ENCODE measurements around the gene SMIM38. TPM values are rescaled to one million over a fixed set of nuclear protein-coding genes. Genes with fewer than 3 reads are reported as not detected.

SMIM38 gene
- total RNA-seq (0.24 TPM), polyA plus RNA-seq (0.09 TPM)
- long read RNA-seq, donor 1: 0 reads
- long read RNA-seq, donor 2: 0 reads
- long read RNA-seq, donor 3: 0 reads
- long read RNA-seq, donor 4: 0 reads
- long read RNA-seq, donor 5: 0 reads
- long read RNA-seq, donor 6: 0 reads
- long read RNA-seq, donor 7: 0 reads
- long read RNA-seq, donor 8: 0 reads
- long read RNA-seq, donor 9: 0 reads
- long read RNA-seq, donor 10: 0 reads

- WGBS: 85% methylated on average over 32 of the region's 32 CpGs
- no peaks in the 10 kb centered on the region for H3K9me3 ChIP-seq (ENCODE audit: control insufficient read depth in 2 of 2, insufficient read depth in 1 of 2, low read length in 1 of 2)
- DNase-seq (ENCODE audit: low read depth in 6 of 9, low spot score in 9 of 9): no peak
- no peaks in the 10 kb centered on the region for H3K36me3 ChIP-seq (ENCODE audit: control insufficient read depth in 2 of 2, insufficient read depth in 2 of 2, low read length in 1 of 2)
- H3K27ac ChIP-seq (ENCODE audit: low read depth in 1 of 2, low read length in 1 of 2): peak within 1 kb of the TSS in 1 of 2 donors; percentile 17
- H3K4me1 ChIP-seq (ENCODE audit: control insufficient read depth in 2 of 2, insufficient read depth in 2 of 2, low read length in 2 of 2): peaks cover 0 to 8% of the 10 kb centered on the region in 2 donors
- no peak within 1 kb of the TSS for H3K4me3 ChIP-seq (ENCODE audit: low read length in 2 of 2)
- peaks cover 0 to 52% of the 10 kb centered on the region in 2 donors for H3K27me3 ChIP-seq (ENCODE audit: control insufficient read depth in 2 of 2, insufficient read depth in 1 of 2, low read length in 1 of 2)
These were observed at the start of gene SMIM38 for GRCh38 chr11:69155302-69156234. SMIM38 (plus strand) TSS chr11:69155935; CDS start chr11:69157847, 1,912 bp downstream.

DNA sequence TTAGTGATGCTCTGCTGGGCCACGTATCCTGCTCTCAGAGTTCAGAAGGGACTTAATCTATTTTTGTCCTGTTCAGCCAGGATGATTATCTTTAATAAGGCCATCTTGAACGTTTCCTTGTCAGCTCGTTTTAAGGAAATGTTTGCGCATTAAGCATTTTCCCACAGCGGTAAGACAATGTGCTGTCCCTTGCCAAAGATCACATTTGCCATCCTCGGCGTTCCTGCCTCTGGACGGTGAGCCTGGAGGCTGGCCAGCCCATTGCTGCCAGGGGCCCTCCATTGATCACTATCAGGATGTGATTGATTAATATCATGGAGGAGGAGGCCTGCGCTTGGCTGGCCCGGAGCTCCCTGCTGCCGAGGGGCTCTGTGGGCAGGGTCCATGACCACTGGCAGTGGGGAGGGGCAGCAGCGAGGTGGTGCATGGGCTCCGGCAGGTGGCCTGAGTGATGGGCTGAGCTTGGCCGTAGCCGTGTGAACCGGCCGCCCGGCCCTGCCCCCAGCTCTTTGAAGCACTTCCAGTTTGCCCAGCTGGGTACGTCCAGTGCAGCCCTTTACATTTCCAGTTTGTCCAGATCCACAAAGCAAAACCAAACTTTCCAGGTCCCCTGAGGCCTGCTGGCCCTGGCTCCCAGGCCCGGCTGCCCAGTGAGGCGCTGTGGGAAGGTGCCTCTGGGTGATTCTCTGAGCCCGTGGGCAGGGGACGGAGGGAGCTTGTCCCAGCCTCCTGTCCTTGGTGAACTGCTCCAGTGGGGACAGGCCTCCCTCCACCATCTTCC is 49.5 kb upstream of the SMIM38 start:
- no peak overlapping the region for H3K4me3 ChIP-seq (ENCODE audit: low read length in 2 of 2)
- no peaks in the 10 kb centered on the region for H3K9me3 ChIP-seq (ENCODE audit: control insufficient read depth in 2 of 2, insufficient read depth in 1 of 2, low read length in 1 of 2)
- no peak overlapping the region for H3K27ac ChIP-seq (ENCODE audit: low read depth in 1 of 2, low read length in 1 of 2)
- DNase-seq (ENCODE audit: low read depth in 6 of 9, low spot score in 9 of 9): no peak
- 93% methylated on average over 23 of the region's 23 CpGs for WGBS
- peaks cover 0 to 11% of the 10 kb centered on the region in 2 donors for H3K27me3 ChIP-seq (ENCODE audit: control insufficient read depth in 2 of 2, insufficient read depth in 1 of 2, low read length in 1 of 2)
- H3K4me1 ChIP-seq (ENCODE audit: control insufficient read depth in 2 of 2, insufficient read depth in 2 of 2, low read length in 2 of 2): peaks cover 0 to 2% of the 10 kb centered on the region in 2 donors
- H3K36me3 ChIP-seq (ENCODE audit: control insufficient read depth in 2 of 2, insufficient read depth in 2 of 2, low read length in 1 of 2): no peaks in the 10 kb centered on the region

GRCh38 chr11:69107413-69107812 is 48.3 kb upstream of the SMIM38 start:
- Histone ChIP-seq H3K27me3 (ENCODE audit: control insufficient read depth in 2 of 2, insufficient read depth in 1 of 2, low read length in 1 of 2) (peaks cover 0 to 4% of the 10 kb centered on the region in 2 donors), H3K4me3 (ENCODE audit: low read length in 2 of 2) (no peak overlapping the region), H3K27ac (ENCODE audit: low read depth in 1 of 2, low read length in 1 of 2) (no peak overlapping the region), H3K4me1 (ENCODE audit: control insufficient read depth in 2 of 2, insufficient read depth in 2 of 2, low read length in 2 of 2) (peaks cover 0 to 2% of the 10 kb centered on the region in 2 donors), H3K9me3 (ENCODE audit: control insufficient read depth in 2 of 2, insufficient read depth in 1 of 2, low read length in 1 of 2) (no peaks in the 10 kb centered on the region), H3K36me3 (ENCODE audit: control insufficient read depth in 2 of 2, insufficient read depth in 2 of 2, low read length in 1 of 2) (no peaks in the 10 kb centered on the region)
- no peak for DNase-seq (ENCODE audit: low read depth in 6 of 9, low spot score in 9 of 9)

DNA sequence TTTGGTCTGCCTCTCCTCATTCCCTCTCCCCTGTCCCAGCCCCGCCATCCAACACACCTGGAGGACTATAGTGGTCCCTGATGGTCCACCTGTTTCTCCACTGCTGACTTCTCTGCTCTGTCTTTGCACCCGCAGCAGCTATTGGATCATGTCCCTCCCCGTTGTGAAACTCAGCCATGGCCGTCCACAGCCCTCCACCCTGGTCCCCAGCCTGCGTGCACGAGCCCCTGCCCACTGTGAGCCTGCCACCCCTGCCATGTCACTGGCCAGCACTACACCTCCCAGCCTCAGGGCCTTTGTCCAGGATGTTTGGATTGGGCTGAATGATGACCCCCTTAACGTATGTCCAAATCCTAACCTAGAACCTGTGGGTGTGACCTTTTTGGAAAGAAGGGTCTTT is 47.7 kb upstream of the SMIM38 start:
- H3K4me3 ChIP-seq (ENCODE audit: low read length in 2 of 2): no peak overlapping the region
- no peaks in the 10 kb centered on the region for H3K9me3 ChIP-seq (ENCODE audit: control insufficient read depth in 2 of 2, insufficient read depth in 1 of 2, low read length in 1 of 2)
- H3K27me3 ChIP-seq (ENCODE audit: control insufficient read depth in 2 of 2, insufficient read depth in 1 of 2, low read length in 1 of 2): peaks cover 0 to 4% of the 10 kb centered on the region in 2 donors
- H3K27ac ChIP-seq (ENCODE audit: low read depth in 1 of 2, low read length in 1 of 2): no peak overlapping the region
- H3K36me3 ChIP-seq (ENCODE audit: control insufficient read depth in 2 of 2, insufficient read depth in 2 of 2, low read length in 1 of 2): no peaks in the 10 kb centered on the region
- DNase-seq (ENCODE audit: low read depth in 6 of 9, low spot score in 9 of 9): no peak
- H3K4me1 ChIP-seq (ENCODE audit: control insufficient read depth in 2 of 2, insufficient read depth in 2 of 2, low read length in 2 of 2): peaks cover 0 to 2% of the 10 kb centered on the region in 2 donors
- 97% methylated on average over 7 of the region's 7 CpGs for WGBS

- no peaks in the 10 kb centered on the region for H3K9me3 ChIP-seq (ENCODE audit: control insufficient read depth in 2 of 2, insufficient read depth in 1 of 2, low read length in 1 of 2)
- H3K4me3 ChIP-seq (ENCODE audit: low read length in 2 of 2): no peak overlapping the region
- 98% methylated on average over 5 of the region's 5 CpGs for whole genome bisulfite sequencing
- no peak for DNase-seq (ENCODE audit: low read depth in 6 of 9, low spot score in 9 of 9)
- no peak overlapping the region for H3K27ac ChIP-seq (ENCODE audit: low read depth in 1 of 2, low read length in 1 of 2)
- peaks cover 0 to 4% of the 10 kb centered on the region in 2 donors for H3K27me3 ChIP-seq (ENCODE audit: control insufficient read depth in 2 of 2, insufficient read depth in 1 of 2, low read length in 1 of 2)
- H3K36me3 ChIP-seq (ENCODE audit: control insufficient read depth in 2 of 2, insufficient read depth in 2 of 2, low read length in 1 of 2): no peaks in the 10 kb centered on the region
- H3K4me1 ChIP-seq (ENCODE audit: control insufficient read depth in 2 of 2, insufficient read depth in 2 of 2, low read length in 2 of 2): peaks cover 0 to 2% of the 10 kb centered on the region in 2 donors
These were observed 47.2 kb upstream of the SMIM38 start for GRCh38 chr11:69108559-69108958.

GRCh38 chr11:69109101-69109500 is 46.6 kb upstream of the SMIM38 start:
- no peak overlapping the region for H3K27ac ChIP-seq (ENCODE audit: low read depth in 1 of 2, low read length in 1 of 2)
- peaks cover 0 to 4% of the 10 kb centered on the region in 2 donors for H3K27me3 ChIP-seq (ENCODE audit: control insufficient read depth in 2 of 2, insufficient read depth in 1 of 2, low read length in 1 of 2)
- no peaks in the 10 kb centered on the region for H3K36me3 ChIP-seq (ENCODE audit: control insufficient read depth in 2 of 2, insufficient read depth in 2 of 2, low read length in 1 of 2)
- no peaks in the 10 kb centered on the region for H3K9me3 ChIP-seq (ENCODE audit: control insufficient read depth in 2 of 2, insufficient read depth in 1 of 2, low read length in 1 of 2)
- DNase-seq (ENCODE audit: low read depth in 6 of 9, low spot score in 9 of 9): no peak
- peaks cover 0 to 2% of the 10 kb centered on the region in 2 donors for H3K4me1 ChIP-seq (ENCODE audit: control insufficient read depth in 2 of 2, insufficient read depth in 2 of 2, low read length in 2 of 2)
- 89% methylated on average over 2 of the region's 2 CpGs for WGBS
- no peak overlapping the region for H3K4me3 ChIP-seq (ENCODE audit: low read length in 2 of 2)

DNA sequence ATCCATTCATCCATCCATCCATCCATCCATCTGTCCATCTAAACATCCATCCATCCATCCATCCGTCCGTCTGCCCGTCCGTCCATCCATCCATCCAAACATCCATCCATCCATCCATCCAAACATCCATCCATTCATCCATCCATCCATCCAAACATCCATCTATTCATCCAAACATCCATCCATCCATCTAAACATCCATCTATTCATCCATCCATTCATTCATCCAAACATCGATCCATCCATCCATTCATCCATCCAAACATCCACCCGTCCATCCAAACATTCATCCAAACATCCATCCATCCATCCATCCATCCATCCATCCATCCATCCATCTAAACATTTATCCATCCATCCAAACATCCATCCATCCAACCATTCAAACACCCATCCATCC is 45.3 kb upstream of the SMIM38 start:
- Histone ChIP-seq H3K27ac (ENCODE audit: low read depth in 1 of 2, low read length in 1 of 2) (no peak overlapping the region), H3K9me3 (ENCODE audit: control insufficient read depth in 2 of 2, insufficient read depth in 1 of 2, low read length in 1 of 2) (no peaks in the 10 kb centered on the region), H3K4me3 (ENCODE audit: low read length in 2 of 2) (no peak overlapping the region), H3K4me1 (ENCODE audit: control insufficient read depth in 2 of 2, insufficient read depth in 2 of 2, low read length in 2 of 2) (peaks cover 0 to 2% of the 10 kb centered on the region in 2 donors), H3K27me3 (ENCODE audit: control insufficient read depth in 2 of 2, insufficient read depth in 1 of 2, low read length in 1 of 2) (peaks cover 0 to 4% of the 10 kb centered on the region in 2 donors), H3K36me3 (ENCODE audit: control insufficient read depth in 2 of 2, insufficient read depth in 2 of 2, low read length in 1 of 2) (no peaks in the 10 kb centered on the region)
- 98% methylated on average over 6 of the region's 6 CpGs for WGBS
- no peak for DNase-seq (ENCODE audit: low read depth in 6 of 9, low spot score in 9 of 9)

- H3K27ac ChIP-seq (ENCODE audit: low read depth in 1 of 2, low read length in 1 of 2): no peak overlapping the region
- 96% methylated on average over 20 of the region's 20 CpGs for WGBS
- no peak for DNase-seq (ENCODE audit: low read depth in 6 of 9, low spot score in 9 of 9)
These were observed 43.9 kb upstream of the SMIM38 start for GRCh38 chr11:69111624-69112542.

More at GRCh38 chr11:69111624-69112542, 43.9 kb upstream of the SMIM38 start:
- Histone ChIP-seq H3K4me3 (ENCODE audit: low read length in 2 of 2) (no peak overlapping the region), H3K27me3 (ENCODE audit: control insufficient read depth in 2 of 2, insufficient read depth in 1 of 2, low read length in 1 of 2) (no peaks in the 10 kb centered on the region), H3K36me3 (ENCODE audit: control insufficient read depth in 2 of 2, insufficient read depth in 2 of 2, low read length in 1 of 2) (no peaks in the 10 kb centered on the region), H3K9me3 (ENCODE audit: control insufficient read depth in 2 of 2, insufficient read depth in 1 of 2, low read length in 1 of 2) (no peaks in the 10 kb centered on the region), H3K4me1 (ENCODE audit: control insufficient read depth in 2 of 2, insufficient read depth in 2 of 2, low read length in 2 of 2) (peaks cover 0 to under 1% of the 10 kb centered on the region in 2 donors)

All from thymus (tissue), 14 donors.